Suppressor macrophage (primary cell): ENCODE results near the gene CCDC57.

Experiments used
- DNase-seq, 4 experiments: peaks; one replicate each; pipeline ENCODE4 v3.0.0-alpha.2; 2020 to 2022

CCDC57 gene

GRCh38 chr17:82058230-82058854, 154.3 kb downstream of the CCDC57 start:
- no peak for DNase-seq

GRCh38 chr17:82056729-82057621, 155.7 kb downstream of the CCDC57 start:
- no peak for DNase-seq

- no peak for DNase-seq
Measured at GRCh38 chr17:82055965-82056728, 156.5 kb downstream of the CCDC57 start.

- DNase-seq: no peak
Measured at GRCh38 chr17:82055023-82055964, 157.3 kb downstream of the CCDC57 start.

GRCh38 chr17:82054351-82055022, 158.2 kb downstream of the CCDC57 start:
- no peak for DNase-seq

GRCh38 chr17:82053556-82054263, 158.9 kb downstream of the CCDC57 start:
- DNase-seq: no peak

- DNase-seq: no peak
Measured at GRCh38 chr17:82053130-82053529, 159.5 kb downstream of the CCDC57 start.

- DNase-seq: no peak
Measured at GRCh38 chr17:82052638-82053059, 160.0 kb downstream of the CCDC57 start.

- DNase-seq: peak; percentile 68 to 92 (median 81)
Measured at GRCh38 chr17:82051776-82052637, 160.6 kb downstream of the CCDC57 start, which contains the start of the genes GPS1 and RFNG. Gene GPS1 (plus strand): TSS chr17:82051898. CDS start chr17:82051932, 34 bp downstream. Gene RFNG (minus strand): TSS chr17:82051811. CDS start chr17:82051766, 45 bp downstream.
